Measurements from ENCODE around the gene SAMD14. TPM values are rescaled to one million over a fixed set of nuclear protein-coding genes. Genes with fewer than 3 reads are reported as not detected.

Gene SAMD14
- polyA plus RNA-seq, 2 of the 4 experiments (the other 2 are of a cell fraction), result 0.12 to 0.75 TPM

- no peak for ATAC-seq
- 70% methylated on average over 5 of the region's 5 CpGs for WGBS (ENCODE audit: missing lambda C conversion rate)
- CTCF ChIA-PET, result interaction anchor here (0.6 to 60.2 kb wide), 10 partner anchors 5 to 197 kb away, joined by 3 to 1356 read pairs (median 11); partner anchors contain the start of genes ITGA3, PDK2, PPP1R9B and SAMD14
- POLR2A ChIA-PET, result no interaction called here
- TF ChIP-seq TP53 (CRISPR knock-in tag; IDR thresholded peaks at IDR 0.05) (no peak), ZSCAN20 (CRISPR knock-in tag; IDR thresholded peaks at IDR 0.05) (no peak), CHD4 (IDR thresholded peaks at IDR 0.05; ENCODE audit: borderline replicate concordance) (0 out of 2 replicates have a peak, but pooled peaks have one; percentile 57), TFCP2L1 (CRISPR knock-in tag; IDR thresholded peaks at IDR 0.05) (no peak), CEBPB (IDR thresholded peaks at IDR 0.05) (no peak), HDAC2 (IDR thresholded peaks at IDR 0.05) (peak; percentile 46; the same call in 1 of the 2 replicates), E2F6 (IDR thresholded peaks at IDR 0.05; ENCODE audit: borderline replicate concordance, low read depth) (no peak), HES2 (IDR thresholded peaks at IDR 0.05) (no peak), KDM1A (IDR thresholded peaks at IDR 0.05; ENCODE audit: low read depth) (peak; percentile 66; the same call in 1 of the 2 replicates), CTCF (IDR thresholded peaks at IDR 0.05) (no peak), JUNB (IDR thresholded peaks at IDR 0.05) (no peak), BHLHE40 (IDR thresholded peaks at IDR 0.05; ENCODE audit: low read depth, low read length) (no peak), ELK1 (IDR thresholded peaks at IDR 0.05; ENCODE audit: low read depth, low read length) (no peak), BCL3 (IDR thresholded peaks at IDR 0.05) (no peak), JUN (IDR thresholded peaks at IDR 0.05) (no peak), RCOR1 (IDR thresholded peaks at IDR 0.05; ENCODE audit: low read depth, low read length) (no peak), EHF (CRISPR knock-in tag; IDR thresholded peaks at IDR 0.05) (no peak), SMC3 (IDR thresholded peaks at IDR 0.05) (no peak), REST (IDR thresholded peaks at IDR 0.05) (no peak)
- Histone ChIP-seq H3K9me3 (no peaks in the 10 kb centered on the region), H3K4me3 (no peak overlapping the region), H3K27ac (no peak overlapping the region), H3K4me1 (peaks cover 35% of the 10 kb centered on the region), H3K4me2 (peak overlapping the region; percentile 28; the same call in 2 of the 3 replicates)
- no peak for FAIRE-seq
- DNase-seq (ENCODE audit: low read depth in 1 of 2, low spot score in 1 of 2), result no peak
Measured at GRCh38 chr17:50100480-50100883, 29.5 kb downstream of the SAMD14 start.

Measured in A549 (cell line).